Ishikawa (cell line): ENCODE data around the gene RNH1.

Experiments
- CEBPB ChIP-seq: IDR thresholded peaks from 2 replicates; pipeline ENCODE4 v1.6.1; 2012
- CREB1 ChIP-seq: IDR thresholded peaks from 2 replicates; pipeline ENCODE4 v1.6.1; 2012; ENCODE audit warnings: low read depth
- EGR1 ChIP-seq: IDR thresholded peaks from 2 replicates; pipeline ENCODE4 v1.6.1; 2012
- EP300 ChIP-seq: IDR thresholded peaks from 2 replicates; pipeline ENCODE4 v1.6.1; 2012; ENCODE audit warnings: borderline replicate concordance
- FOXM1 ChIP-seq: IDR thresholded peaks from 2 replicates; pipeline ENCODE4 v1.6.1; 2012; ENCODE audit warnings: low read depth, borderline replicate concordance
- NFIC ChIP-seq: IDR thresholded peaks from 2 replicates; pipeline ENCODE4 v1.6.1; 2012
- RAD21 ChIP-seq: IDR thresholded peaks from 2 replicates; pipeline ENCODE4 v1.6.1; 2012; ENCODE audit warnings: low read depth
- TAF1 ChIP-seq: IDR thresholded peaks from 2 replicates; pipeline ENCODE4 v1.6.1; 2012; ENCODE audit warnings: low read depth, mild to moderate bottlenecking
- TCF12 ChIP-seq: IDR thresholded peaks from 2 replicates; pipeline ENCODE4 v1.6.1; 2012; ENCODE audit warnings: low read depth
- TEAD4 ChIP-seq: IDR thresholded peaks from 2 replicates; pipeline ENCODE4 v1.6.1; 2012
- USF1 ChIP-seq: IDR thresholded peaks from 2 replicates; pipeline ENCODE4 v1.6.1; 2012
- YY1 ChIP-seq: IDR thresholded peaks from 2 replicates; pipeline ENCODE4 v1.6.1; 2012; ENCODE audit warnings: low read depth
- ZBTB7A ChIP-seq: IDR thresholded peaks from 2 replicates; pipeline ENCODE4 v1.6.1; 2012; ENCODE audit warnings: low read depth
- TF ChIP-seq, protein P1 (sequence below): IDR thresholded peaks from 2 replicates; pipeline ENCODE4 v1.6.1; 2012
- TF ChIP-seq, protein P2 (sequence below): IDR thresholded peaks from 2 replicates; pipeline ENCODE4 v1.6.1; 2012; ENCODE audit warnings: low read depth, mild to moderate bottlenecking

Gene RNH1

DNA sequence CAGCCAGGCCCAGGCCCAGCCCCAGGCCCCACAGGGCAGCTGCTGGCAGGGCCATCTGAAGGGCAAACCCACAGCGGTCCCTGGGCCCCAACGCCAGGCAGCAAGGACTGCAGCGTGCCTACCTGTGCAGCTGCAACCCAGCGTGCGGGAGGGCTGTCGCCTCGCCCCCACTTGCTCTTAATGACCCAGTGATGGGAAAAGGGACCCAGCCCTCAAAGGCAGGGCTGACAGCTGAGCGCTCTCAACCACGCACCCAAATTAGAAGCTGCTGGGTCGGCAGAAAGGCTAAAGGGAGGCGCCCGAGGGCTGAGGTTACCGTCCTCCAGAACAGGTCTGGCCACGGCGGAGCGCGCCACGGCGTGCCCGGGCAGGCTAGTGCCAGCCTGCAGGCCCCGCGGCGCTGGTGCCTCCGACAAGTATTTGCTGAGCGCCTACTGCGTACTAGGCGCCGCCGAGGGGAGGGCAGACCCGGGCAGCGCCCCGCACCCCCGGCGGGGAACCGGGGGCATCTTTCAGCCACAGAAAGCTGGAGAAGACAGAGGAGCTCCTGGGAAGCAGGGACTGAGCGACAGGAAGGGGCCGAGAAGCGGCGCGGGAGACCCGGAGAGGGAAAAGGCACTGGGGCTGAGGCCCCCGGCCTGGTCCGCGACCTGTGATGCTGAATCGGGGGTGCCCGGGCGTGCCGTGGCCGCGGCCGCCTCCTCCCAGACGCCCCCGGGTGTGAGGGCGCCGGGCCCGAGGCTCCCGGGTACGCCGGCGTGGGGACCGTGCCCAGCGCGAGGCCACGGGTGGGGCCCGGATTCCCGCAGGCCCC, 27.6 kb upstream of the RNH1 start:
- no peak for TF ChIP-seq TEAD4
- TF ChIP-seq, protein P1, sequence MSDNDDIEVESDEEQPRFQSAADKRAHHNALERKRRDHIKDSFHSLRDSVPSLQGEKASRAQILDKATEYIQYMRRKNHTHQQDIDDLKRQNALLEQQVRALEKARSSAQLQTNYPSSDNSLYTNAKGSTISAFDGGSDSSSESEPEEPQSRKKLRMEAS = peak; percentile 28; the same call in 1 of the 2 replicates

DNA sequence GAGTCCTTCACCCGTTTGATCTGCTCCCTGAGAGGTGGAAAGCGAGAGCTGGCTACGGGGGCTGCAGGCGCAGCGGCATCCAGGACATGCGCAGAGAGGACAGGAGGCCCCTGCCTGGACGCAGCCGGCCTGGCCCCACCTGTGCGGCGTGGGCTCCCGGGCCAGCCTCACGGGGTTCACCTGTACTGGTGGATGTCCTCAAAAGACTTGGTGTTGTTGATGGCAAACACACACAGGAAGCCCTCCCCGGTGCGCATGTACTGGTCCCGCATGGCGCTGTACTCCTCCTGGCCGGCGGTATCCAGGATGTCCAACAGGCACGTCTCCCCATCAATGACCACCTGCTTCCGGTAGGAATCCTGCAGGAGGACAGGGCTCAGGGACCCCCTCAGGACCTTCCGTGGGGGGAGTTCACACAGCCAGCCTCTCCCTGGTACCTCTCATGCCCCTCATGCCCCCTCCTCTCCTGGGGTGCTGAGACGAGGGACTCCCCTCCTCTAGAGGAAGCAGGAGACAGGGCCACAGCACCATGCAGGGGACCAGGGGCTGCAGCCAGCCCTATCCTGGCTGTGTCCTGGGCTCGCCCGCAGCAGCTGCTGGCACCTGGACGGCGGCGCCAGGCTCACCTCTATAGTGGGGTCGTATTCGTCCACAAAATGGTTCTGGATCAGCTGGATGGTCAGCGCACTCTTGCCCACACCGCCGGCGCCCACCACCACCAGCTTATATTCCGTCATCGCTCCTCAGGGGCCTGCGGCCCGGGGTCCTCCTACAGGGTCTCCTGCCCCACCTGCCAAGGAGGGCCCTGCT, 26.7 kb upstream of the RNH1 start:
- no peak for TF ChIP-seq RAD21
- TF ChIP-seq TEAD4 = no peak

GRCh38 chr11:532986-533585, 26.0 kb upstream of the RNH1 start:
- no peak for TF ChIP-seq ZBTB7A
- TF ChIP-seq RAD21 = no peak
- no peak for TF ChIP-seq EP300
- TF ChIP-seq, protein P2, sequence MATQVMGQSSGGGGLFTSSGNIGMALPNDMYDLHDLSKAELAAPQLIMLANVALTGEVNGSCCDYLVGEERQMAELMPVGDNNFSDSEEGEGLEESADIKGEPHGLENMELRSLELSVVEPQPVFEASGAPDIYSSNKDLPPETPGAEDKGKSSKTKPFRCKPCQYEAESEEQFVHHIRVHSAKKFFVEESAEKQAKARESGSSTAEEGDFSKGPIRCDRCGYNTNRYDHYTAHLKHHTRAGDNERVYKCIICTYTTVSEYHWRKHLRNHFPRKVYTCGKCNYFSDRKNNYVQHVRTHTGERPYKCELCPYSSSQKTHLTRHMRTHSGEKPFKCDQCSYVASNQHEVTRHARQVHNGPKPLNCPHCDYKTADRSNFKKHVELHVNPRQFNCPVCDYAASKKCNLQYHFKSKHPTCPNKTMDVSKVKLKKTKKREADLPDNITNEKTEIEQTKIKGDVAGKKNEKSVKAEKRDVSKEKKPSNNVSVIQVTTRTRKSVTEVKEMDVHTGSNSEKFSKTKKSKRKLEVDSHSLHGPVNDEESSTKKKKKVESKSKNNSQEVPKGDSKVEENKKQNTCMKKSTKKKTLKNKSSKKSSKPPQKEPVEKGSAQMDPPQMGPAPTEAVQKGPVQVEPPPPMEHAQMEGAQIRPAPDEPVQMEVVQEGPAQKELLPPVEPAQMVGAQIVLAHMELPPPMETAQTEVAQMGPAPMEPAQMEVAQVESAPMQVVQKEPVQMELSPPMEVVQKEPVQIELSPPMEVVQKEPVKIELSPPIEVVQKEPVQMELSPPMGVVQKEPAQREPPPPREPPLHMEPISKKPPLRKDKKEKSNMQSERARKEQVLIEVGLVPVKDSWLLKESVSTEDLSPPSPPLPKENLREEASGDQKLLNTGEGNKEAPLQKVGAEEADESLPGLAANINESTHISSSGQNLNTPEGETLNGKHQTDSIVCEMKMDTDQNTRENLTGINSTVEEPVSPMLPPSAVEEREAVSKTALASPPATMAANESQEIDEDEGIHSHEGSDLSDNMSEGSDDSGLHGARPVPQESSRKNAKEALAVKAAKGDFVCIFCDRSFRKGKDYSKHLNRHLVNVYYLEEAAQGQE = no peak
- TF ChIP-seq TEAD4 = no peak
- no peak for TF ChIP-seq TAF1
- TF ChIP-seq TCF12 = no peak
- no peak for TF ChIP-seq USF1
- TF ChIP-seq, protein P1 = no peak
- TF ChIP-seq YY1 = no peak
- TF ChIP-seq EGR1 = no peak
- TF ChIP-seq NFIC = no peak
- TF ChIP-seq CEBPB = no peak
- TF ChIP-seq FOXM1 = no peak
- no peak for TF ChIP-seq CREB1

- TF ChIP-seq RAD21 (no peak), YY1 (no peak), TCF12 (no peak), TEAD4 (no peak)
These were observed 25.5 kb upstream of the RNH1 start for GRCh38 chr11:532527-532985.

GRCh38 chr11:531919-532526, 25.0 kb upstream of the RNH1 start:
- TF ChIP-seq ZBTB7A = no peak
- TF ChIP-seq NFIC = no peak
- TF ChIP-seq CEBPB = no peak
- no peak for TF ChIP-seq USF1
- no peak for TF ChIP-seq TAF1
- no peak for TF ChIP-seq FOXM1
- no peak for TF ChIP-seq RAD21
- TF ChIP-seq TCF12 = no peak
- TF ChIP-seq EGR1 = no peak
- TF ChIP-seq EP300 = no peak
- no peak for TF ChIP-seq YY1
- TF ChIP-seq, protein P1 = no peak
- TF ChIP-seq TEAD4 = no peak
- TF ChIP-seq CREB1 = no peak
- TF ChIP-seq, protein P2 = no peak
